ENCODE results near the gene MIX23.
"Not testable (repeated sequence)": the region's sequence is repeated elsewhere in the genome, so short reads cannot be mapped to it uniquely, and the experiment has no call there.

Gene MIX23

GRCh38 chr3:122392868-122393844 is 10.1 kb upstream of the MIX23 start:
- no peak for DNase-seq (ENCODE audit: low read depth in 2 of 3, low spot score in 1 of 3)

- DNase-seq (ENCODE audit: low read depth in 2 of 3, low spot score in 1 of 3), result no peak
Measured at GRCh38 chr3:122391681-122392446, 8.8 kb upstream of the MIX23 start.

- no peak for DNase-seq (ENCODE audit: low read depth in 2 of 3, low spot score in 1 of 3)
Measured at GRCh38 chr3:122390665-122391064, 7.6 kb upstream of the MIX23 start.

GRCh38 chr3:122389892-122390291 is 6.9 kb upstream of the MIX23 start:
- DNase-seq (ENCODE audit: low read depth in 2 of 3, low spot score in 1 of 3), result no peak

GRCh38 chr3:122389197-122389596 is 6.2 kb upstream of the MIX23 start:
- no peak for DNase-seq (ENCODE audit: low read depth in 2 of 3, low spot score in 1 of 3)

- no peak for DNase-seq (ENCODE audit: low read depth in 2 of 3, low spot score in 1 of 3)
Measured at GRCh38 chr3:122387709-122388108, 4.7 kb upstream of the MIX23 start.

GRCh38 chr3:122383771-122384697 is 1.0 kb upstream of the MIX23 start, which contains the start of gene FAM162A:
Gene FAM162A, plus strand, starts transcription at chr3:122384182. Its CDS starts 84 bp downstream, at chr3:122384266.
- DNase-seq (ENCODE audit: low read depth in 2 of 3, low spot score in 1 of 3), result peak; percentile 88 to 94 (median 88)

- no peak for DNase-seq (ENCODE audit: low read depth in 2 of 3, low spot score in 1 of 3)
Measured at GRCh38 chr3:122377975-122378374, 5.1 kb downstream of the MIX23 start.

GRCh38 chr3:122374034-122374433 is 9.0 kb downstream of the MIX23 start:
- DNase-seq (ENCODE audit: low read depth in 2 of 3, low spot score in 1 of 3), result no peak

GRCh38 chr3:122366379-122366749 is 16.7 kb downstream of the MIX23 start:
- DNase-seq (ENCODE audit: low read depth in 2 of 3, low spot score in 1 of 3), result no peak

GRCh38 chr3:122365582-122366378 is 17.3 kb downstream of the MIX23 start:
- not testable (repeated sequence) for DNase-seq (ENCODE audit: low read depth in 2 of 3, low spot score in 1 of 3)

GRCh38 chr3:122365073-122365472 is 18.0 kb downstream of the MIX23 start:
- no peak for DNase-seq (ENCODE audit: low read depth in 2 of 3, low spot score in 1 of 3)

- DNase-seq (ENCODE audit: low read depth in 2 of 3, low spot score in 1 of 3), result no peak
Measured at GRCh38 chr3:122364490-122364889, 18.5 kb downstream of the MIX23 start.

GRCh38 chr3:122362026-122362425 is 21.0 kb downstream of the MIX23 start:
- no peak for DNase-seq (ENCODE audit: low read depth in 2 of 3, low spot score in 1 of 3)

- DNase-seq (ENCODE audit: low read depth in 2 of 3, low spot score in 1 of 3), result no peak
Measured at GRCh38 chr3:122358703-122359032, 24.4 kb downstream of the MIX23 start.

GRCh38 chr3:122357828-122358702 is 25.0 kb downstream of the MIX23 start:
- DNase-seq (ENCODE audit: low read depth in 2 of 3, low spot score in 1 of 3), result no peak

GRCh38 chr3:122356402-122356801 is 26.6 kb downstream of the MIX23 start:
- peak in 1 of 3 donors; percentile 5 for DNase-seq (ENCODE audit: low read depth in 2 of 3, low spot score in 1 of 3)

- no peak for DNase-seq (ENCODE audit: low read depth in 2 of 3, low spot score in 1 of 3)
Measured at GRCh38 chr3:122355612-122356011, 27.4 kb downstream of the MIX23 start.

- no peak for DNase-seq (ENCODE audit: low read depth in 2 of 3, low spot score in 1 of 3)
Measured at GRCh38 chr3:122353893-122354401, 29.1 kb downstream of the MIX23 start.
